ENCODE measurements around the gene SPTBN5.

DNA sequence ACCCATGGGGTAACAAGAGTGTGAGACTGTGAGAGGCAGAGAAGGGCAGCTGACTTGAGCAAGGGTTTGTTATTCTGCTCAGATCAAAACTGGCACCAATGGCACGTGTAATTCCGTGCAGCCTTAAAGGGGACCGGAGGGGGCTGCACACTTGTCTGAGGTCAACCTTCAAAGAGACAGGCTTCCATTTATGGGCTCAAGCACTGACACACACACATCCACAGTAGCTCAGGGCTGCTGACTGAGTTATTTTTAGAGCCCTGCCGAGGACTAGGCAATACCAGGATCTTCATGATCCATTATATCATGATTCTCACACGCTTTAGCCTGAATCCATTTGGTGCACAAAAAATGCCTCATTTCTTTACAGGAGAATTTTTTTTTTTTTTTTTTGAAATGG lies 20.6 kb upstream of the SPTBN5 start:
- no peak for TF ChIP-seq CTCF (conservative IDR thresholded peaks at IDR 0.05; ENCODE audit: low read length)
- no peak for TF ChIP-seq EZH2phosphoT487 (IDR thresholded peaks at IDR 0.05; ENCODE audit: borderline replicate concordance, low read depth, low read length)
